Endothelial cell of umbilical vein (primary cell): ENCODE measurements around the gene COL1A2. TPM values are rescaled to one million over a fixed set of nuclear protein-coding genes. Genes with fewer than 3 reads are reported as not detected.

ENCODE experiments used
- BruUV-seq: library from RNA; stranded (reverse); fragments of 400-500 nt; replicated peaks from 2 replicates; lab custom pipeline; 2021; lab: Mats Ljungman, UMichigan
- CTCF ChIA-PET: fragments of 300-600, 350-600 bp; sonication (Branson Sonifier 250); formaldehyde crosslinking; loops from one replicate; lab custom pipeline; 2021; ENCODE audit warnings: antibody characterized with exemption, inconsistent platforms; lab: Charles Lee
- POLR2A ChIA-PET: fragments of 300-600, 350-600 bp; sonication (Branson Sonifier 250); formaldehyde crosslinking; loops from one replicate; lab custom pipeline; 2021; ENCODE audit warnings: antibody characterized with exemption, inconsistent platforms; lab: Charles Lee
- DNase-seq: peaks from one replicate; pipeline ENCODE4 v3.0.0-alpha.2; 2011; ENCODE audit warnings: low read depth, low spot score
- FAIRE-seq: peaks from 2 replicates; lab custom pipeline; 2011; peaks lifted over from hg19 to GRCh38; lab: Jason Lieb, UNC
- H2AFZ ChIP-seq: 2 replicates; pipeline ENCODE4 v1.6.0; 2012; ENCODE audit warnings: low read depth, low read length, control low read depth, inconsistent platforms
- H3K27ac ChIP-seq: 2 replicates; pipeline ENCODE4 v1.5.1; 2011; ENCODE audit warnings: low read depth, mild to moderate bottlenecking, control low read depth, low read length, moderate library complexity; ENCODE audit not compliant: insufficient read depth
- H3K27me3 ChIP-seq, 2 experiments: 2 replicates each; pipeline versions ENCODE4 v1.6.0 to v1.6.1; 2011; ENCODE audit warnings: low read length in 2 of 2, mixed read lengths in 1 of 2; ENCODE audit not compliant: control insufficient read depth in 2 of 2, insufficient read depth in 2 of 2
- H3K36me3 ChIP-seq, 2 experiments: 2 replicates in 1 of 2; 3 replicates in 1 of 2; pipeline ENCODE4 v1.5.1; 2011; ENCODE audit warnings: low read length in 2 of 2, mild to moderate bottlenecking in 1 of 2, moderate library complexity in 1 of 2; ENCODE audit not compliant: control insufficient read depth in 2 of 2, insufficient read depth in 2 of 2; ENCODE audit errors: extremely low read depth in 1 of 2
- H3K4me1 ChIP-seq: 3 replicates; pipeline ENCODE4 v1.5.1; 2011; ENCODE audit warnings: mild to moderate bottlenecking, low read length; ENCODE audit not compliant: control insufficient read depth, insufficient read depth; ENCODE audit errors: extremely low read depth
- H3K4me2 ChIP-seq: 2 replicates; pipeline ENCODE4 v1.6.1; 2011; ENCODE audit warnings: low read length, control low read depth, mixed read lengths; ENCODE audit not compliant: insufficient read depth
- H3K4me3 ChIP-seq, 3 experiments: fragments of 200-600 bp in 1 of 3; sonication (generic), shearing (Covaris generic) in 1 of 3; replicated peaks in 1 of 3; 2 replicates each; pipeline ENCODE4 v1.5.1; 2011 to 2016; ENCODE audit warnings: control low read depth in 3 of 3, low read length in 3 of 3, mild to moderate bottlenecking in 2 of 3, inconsistent platforms in 1 of 3, low read depth in 1 of 3, moderate library complexity in 1 of 3; ENCODE audit not compliant: insufficient read depth in 1 of 3
- H3K79me2 ChIP-seq: 2 replicates; pipeline ENCODE4 v1.6.0; 2012; ENCODE audit warnings: low read length, inconsistent platforms; ENCODE audit not compliant: control insufficient read depth, insufficient read depth
- H3K9ac ChIP-seq: replicated peaks from 2 replicates; pipeline ENCODE3; 2011; ENCODE audit warnings: low read length, control low read depth; ENCODE audit not compliant: insufficient read depth; ENCODE audit errors: extremely low read depth
- H3K9me1 ChIP-seq: replicated peaks from 3 replicates; pipeline ENCODE4 v1.6.0; 2011; ENCODE audit warnings: mild to moderate bottlenecking, low read length; ENCODE audit not compliant: control insufficient read depth, insufficient read depth; ENCODE audit errors: extremely low read depth
- H3K9me3 ChIP-seq: replicated peaks from 2 replicates; pipeline ENCODE4 v1.5.1; 2012; ENCODE audit warnings: low read length, inconsistent platforms; ENCODE audit not compliant: control insufficient read depth, insufficient read depth
- H4K20me1 ChIP-seq: replicated peaks from 2 replicates; pipeline ENCODE3; 2011; ENCODE audit warnings: mild to moderate bottlenecking, low read length; ENCODE audit not compliant: control insufficient read depth, insufficient read depth; ENCODE audit errors: extremely low read depth
- EZH2 ChIP-seq: IDR thresholded peaks from 2 replicates; pipeline ENCODE4 v1.6.1; 2012; ENCODE audit warnings: borderline replicate concordance, low read depth, mild to moderate bottlenecking, moderate library complexity, low read length, inconsistent platforms; ENCODE audit not compliant: severe bottlenecking
- FOS ChIP-seq: IDR thresholded peaks from 2 replicates; pipeline ENCODE4 v1.6.1; 2011; ENCODE audit warnings: mild to moderate bottlenecking, low read length, moderate library complexity, borderline replicate concordance; ENCODE audit not compliant: insufficient read depth
- GATA2 ChIP-seq: IDR thresholded peaks from 2 replicates; pipeline ENCODE4 v1.7.0; 2011; ENCODE audit warnings: low read depth, mild to moderate bottlenecking, moderate library complexity, mixed read lengths, low read length; ENCODE audit not compliant: insufficient read length, insufficient read depth
- JUN ChIP-seq: IDR thresholded peaks from 2 replicates; pipeline ENCODE4 v1.6.1; 2011; ENCODE audit warnings: borderline replicate concordance, low read depth; ENCODE audit not compliant: insufficient read length, insufficient read depth
- MYC ChIP-seq: IDR thresholded peaks from one replicate; pipeline ENCODE4 v1.6.1; 2011; ENCODE audit warnings: mild to moderate bottlenecking, low read depth, low read length
- POLR2A ChIP-seq: IDR thresholded peaks from 2 replicates; pipeline ENCODE4 v1.6.1; 2012; ENCODE audit warnings: low read depth, mild to moderate bottlenecking, control low read depth, low read length
- POLR2AphosphoS5 ChIP-seq: IDR thresholded peaks from 2 replicates; pipeline ENCODE4 v1.6.1; 2012; ENCODE audit warnings: low read depth, mild to moderate bottlenecking, control low read depth, low read length, moderate library complexity; ENCODE audit not compliant: insufficient read depth
- dilution Hi-C: fragments of 300-500 bp; cut with MboI; formaldehyde crosslinking; loops from one replicate; pipeline ENCODE4 v1.15.0; 2019; ENCODE audit warnings: low sequenced_read_pairs; ENCODE audit not compliant: extremely low pct_ligation_motif_present
- intact Hi-C: fragments of 100-400 bp; cut with micrococcal nuclease; formaldehyde crosslinking; loops from one replicate; pipeline ENCODE4 v1.10.0; 2022
- polyA plus RNA-seq, 4 experiments: library from polyadenylated mRNA; depleted of rRNA in 3 of 4; stranded (reverse) in 3 of 4; unstranded in 1 of 4; fragments of >200 nt; gene quantifications; 2 replicates each; pipeline versions ENCODE4 v1.2.1 to v1.2.3, GENCODE V29; 2011 to 2012; ENCODE audit warnings: missing spikeins in 1 of 4
- total RNA-seq: library from RNA; stranded (reverse); gene quantifications from 2 replicates; pipeline ENCODE4 v1.2.3, GENCODE V29; 2021
- TF ChIP-seq, protein P1 (sequence below), 2 donors: IDR thresholded peaks; 1 replicate in 1 of 2; 2 replicates in 1 of 2; pipeline ENCODE4 v1.5.1; 2011; ENCODE audit warnings: low read length in 2 of 2, mild to moderate bottlenecking in 2 of 2, moderate library complexity in 2 of 2, control low read depth in 1 of 2, inconsistent platforms in 1 of 2, low read depth in 1 of 2; ENCODE audit not compliant: insufficient read depth in 1 of 2; ENCODE audit errors: extremely low read depth in 1 of 2
- TF ChIP-seq, protein P2 (sequence below): IDR thresholded peaks from 2 replicates; pipeline ENCODE4 v1.6.1; 2011; ENCODE audit not compliant: insufficient read depth, insufficient read length

The COL1A2 gene
- total and polyA plus RNA-seq, 2 donors (not counting 3 experiments of a cell fraction or from before 2014, with no cell fraction given), result 28.9 to 40.8 TPM

DNA sequence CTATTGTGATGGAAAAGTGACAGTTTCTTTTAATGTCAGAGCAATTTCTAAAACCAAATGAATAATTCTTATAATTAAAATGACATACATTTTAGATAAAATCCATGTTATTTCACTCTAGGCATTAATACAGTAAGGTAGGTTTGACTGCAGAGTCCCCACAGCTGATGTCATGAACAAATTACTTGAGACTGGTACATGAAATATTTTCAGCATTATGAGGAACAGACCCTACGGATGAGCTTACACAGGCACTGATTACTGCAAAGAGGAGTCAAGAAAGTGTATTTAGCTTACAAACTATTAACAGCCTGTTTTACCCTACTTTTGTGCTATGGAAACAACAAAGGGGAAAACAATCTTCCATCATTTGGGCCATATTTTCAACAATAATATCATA, 8.9 kb downstream of the COL1A2 start:
- no peaks in the 10 kb centered on the region for H3K9me3 ChIP-seq
- DNase-seq (no peak), FAIRE-seq (no peak)
- no peak overlapping the region for H3K4me2 ChIP-seq
- H3K4me1 ChIP-seq, result peaks cover 10% of the 10 kb centered on the region
- H3K27ac ChIP-seq, result no peak overlapping the region
- H2AFZ ChIP-seq, result no peak overlapping the region
- no peak overlapping the region for H3K4me3 ChIP-seq
- no peak for TF ChIP-seq JUN
- TF ChIP-seq GATA2, result no peak
- TF ChIP-seq, protein P1, sequence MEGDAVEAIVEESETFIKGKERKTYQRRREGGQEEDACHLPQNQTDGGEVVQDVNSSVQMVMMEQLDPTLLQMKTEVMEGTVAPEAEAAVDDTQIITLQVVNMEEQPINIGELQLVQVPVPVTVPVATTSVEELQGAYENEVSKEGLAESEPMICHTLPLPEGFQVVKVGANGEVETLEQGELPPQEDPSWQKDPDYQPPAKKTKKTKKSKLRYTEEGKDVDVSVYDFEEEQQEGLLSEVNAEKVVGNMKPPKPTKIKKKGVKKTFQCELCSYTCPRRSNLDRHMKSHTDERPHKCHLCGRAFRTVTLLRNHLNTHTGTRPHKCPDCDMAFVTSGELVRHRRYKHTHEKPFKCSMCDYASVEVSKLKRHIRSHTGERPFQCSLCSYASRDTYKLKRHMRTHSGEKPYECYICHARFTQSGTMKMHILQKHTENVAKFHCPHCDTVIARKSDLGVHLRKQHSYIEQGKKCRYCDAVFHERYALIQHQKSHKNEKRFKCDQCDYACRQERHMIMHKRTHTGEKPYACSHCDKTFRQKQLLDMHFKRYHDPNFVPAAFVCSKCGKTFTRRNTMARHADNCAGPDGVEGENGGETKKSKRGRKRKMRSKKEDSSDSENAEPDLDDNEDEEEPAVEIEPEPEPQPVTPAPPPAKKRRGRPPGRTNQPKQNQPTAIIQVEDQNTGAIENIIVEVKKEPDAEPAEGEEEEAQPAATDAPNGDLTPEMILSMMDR (IDR thresholded peaks at IDR 0.05; ENCODE audit: extremely low read depth in 1 of 2, insufficient read depth in 1 of 2, low read depth in 1 of 2, low read length in 2 of 2), result no peak
- TF ChIP-seq, protein P2, sequence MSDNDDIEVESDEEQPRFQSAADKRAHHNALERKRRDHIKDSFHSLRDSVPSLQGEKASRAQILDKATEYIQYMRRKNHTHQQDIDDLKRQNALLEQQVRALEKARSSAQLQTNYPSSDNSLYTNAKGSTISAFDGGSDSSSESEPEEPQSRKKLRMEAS, result no peak
- TF ChIP-seq POLR2A, result no peak
- no peak for TF ChIP-seq EZH2
- no peak for TF ChIP-seq POLR2AphosphoS5
- no peak for TF ChIP-seq FOS
- no peak for TF ChIP-seq MYC
- ChIA-PET CTCF (interaction anchor here (1.1 to 7.6 kb wide), 4 partner anchors 8 to 1073 kb away, joined by 3 to 100 read pairs (median 6); partner anchors contain the start of gene COL1A2), POLR2A (no interaction called here)
- no peaks in the 10 kb centered on the region for H3K9me1 ChIP-seq
- no peak overlapping the region for H3K9ac ChIP-seq
- intact Hi-C loops (no loop called here), dilution Hi-C loops (no loop called here)
- no peaks in the 10 kb centered on the region for H3K79me2 ChIP-seq
- no peaks in the 10 kb centered on the region for H4K20me1 ChIP-seq
- no peaks in the 10 kb centered on the region for H3K27me3 ChIP-seq
- H3K36me3 ChIP-seq, result no peaks in the 10 kb centered on the region
- BruUV-seq, result no TSS peak
